HG02571 (cell line): ENCODE results near the gene APBB1.

ENCODE experiments used
- ATAC-seq: cut with Tn5 transposase; IDR thresholded peaks from one replicate; pipeline ENCODE4 v1.9.1; 2021; ENCODE audit warnings: mild to moderate bottlenecking, moderate library complexity; ENCODE audit not compliant: unreplicated experiment

APBB1 gene

GRCh38 chr11:6353367-6353987 is 65.4 kb downstream of the APBB1 start:
- ATAC-seq, result peak; percentile 52

DNA sequence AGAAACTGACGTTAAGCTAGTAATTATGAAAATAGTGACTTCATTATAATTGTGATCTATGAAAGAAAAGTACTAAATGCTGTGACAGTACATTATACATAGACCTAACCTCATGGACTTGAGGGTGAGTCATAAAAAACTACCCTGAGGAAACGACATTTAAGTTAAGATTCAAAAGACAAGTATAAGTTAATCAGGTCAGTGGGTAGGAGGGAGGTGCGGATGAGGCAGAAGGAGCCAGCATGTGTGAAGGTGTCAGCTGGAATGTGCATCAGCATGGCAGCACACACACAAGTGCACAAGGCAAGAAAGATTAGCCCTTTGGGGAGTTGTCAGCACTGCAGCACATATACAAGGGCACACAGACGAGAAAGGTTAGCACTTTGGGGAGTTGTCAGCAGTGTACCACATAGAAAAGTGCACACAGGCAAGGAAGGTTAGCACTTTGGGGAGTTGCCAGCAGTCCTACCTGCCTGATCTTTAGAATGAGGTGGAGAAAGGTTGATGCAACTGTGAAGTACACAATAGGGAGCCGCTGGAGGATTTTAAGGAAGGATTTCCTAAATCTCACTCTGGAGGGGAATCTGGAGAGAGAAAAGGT is 67.0 kb downstream of the APBB1 start:
- no peak for ATAC-seq

- ATAC-seq, result no peak
Observed at GRCh38 chr11:6350486-6350885, 68.4 kb downstream of the APBB1 start.

- ATAC-seq, result no peak
Observed at GRCh38 chr11:6350043-6350442, 68.9 kb downstream of the APBB1 start.

- no peak for ATAC-seq
Observed at GRCh38 chr11:6345366-6345765, 73.5 kb downstream of the APBB1 start.
